ENCODE data around the gene PLCB3. TPM values are rescaled to one million over a fixed set of nuclear protein-coding genes. Genes with fewer than 3 reads are reported as not detected.

The PLCB3 gene
- polyA plus RNA-seq, 3 donors = 10.9 to 12.5 (median 11.1) TPM

DNA sequence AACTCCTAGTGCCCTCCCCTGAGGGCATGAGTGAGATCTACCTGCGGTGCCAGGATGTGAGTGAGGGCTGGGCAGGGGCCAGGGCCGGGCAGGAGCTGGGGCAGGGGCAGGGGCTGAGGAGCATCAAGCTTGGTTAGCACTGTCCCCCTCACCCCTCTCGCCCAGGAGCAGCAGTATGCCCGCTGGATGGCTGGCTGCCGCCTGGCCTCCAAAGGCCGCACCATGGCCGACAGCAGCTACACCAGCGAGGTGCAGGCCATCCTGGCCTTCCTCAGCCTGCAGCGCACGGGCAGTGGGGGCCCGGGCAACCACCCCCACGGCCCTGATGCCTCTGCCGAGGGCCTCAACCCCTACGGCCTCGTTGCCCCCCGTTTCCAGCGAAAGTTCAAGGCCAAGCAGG, 31.1 kb upstream of the PLCB3 start:
- no peak for DNase-seq (ENCODE audit: low read depth in 3 of 3, low spot score in 2 of 3)

DNA sequence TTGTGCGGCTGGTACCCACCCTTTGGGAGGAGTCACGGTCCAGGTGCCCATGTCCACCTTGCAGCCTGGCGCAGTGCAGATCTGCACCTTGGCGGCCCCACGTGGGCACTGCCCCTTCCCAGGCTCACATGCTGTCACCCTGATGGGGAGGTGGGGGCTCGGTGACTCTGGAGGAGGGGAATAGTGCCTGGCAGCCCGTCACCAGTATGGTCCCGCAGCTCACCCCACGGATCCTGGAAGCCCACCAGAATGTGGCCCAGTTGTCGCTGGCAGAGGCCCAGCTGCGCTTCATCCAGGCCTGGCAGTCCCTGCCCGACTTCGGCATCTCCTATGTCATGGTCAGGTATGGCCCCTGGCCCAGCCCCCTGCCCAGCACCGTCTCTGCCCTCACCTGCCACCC, 30.5 kb upstream of the PLCB3 start:
- DNase-seq (ENCODE audit: low read depth in 3 of 3, low spot score in 2 of 3) = no peak

DNA sequence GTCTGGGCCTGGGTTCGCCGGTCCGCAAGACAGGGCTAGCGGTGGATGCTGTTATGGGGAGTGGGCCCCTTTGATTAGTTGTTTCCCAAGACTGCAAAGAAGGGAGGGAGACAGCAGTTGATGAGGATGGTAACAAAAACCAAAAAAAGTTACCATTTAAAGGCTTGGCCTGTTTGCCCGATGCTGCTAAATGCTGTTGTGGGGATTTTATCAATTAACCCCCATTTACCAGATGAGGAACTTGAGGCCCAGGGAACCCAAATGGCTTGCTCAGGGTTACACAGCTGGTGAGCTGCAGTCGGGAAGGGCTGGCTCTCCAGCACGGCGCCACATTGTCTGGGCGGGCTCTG, 28.7 kb upstream of the PLCB3 start:
- no peak for DNase-seq (ENCODE audit: low read depth in 3 of 3, low spot score in 2 of 3)

DNA sequence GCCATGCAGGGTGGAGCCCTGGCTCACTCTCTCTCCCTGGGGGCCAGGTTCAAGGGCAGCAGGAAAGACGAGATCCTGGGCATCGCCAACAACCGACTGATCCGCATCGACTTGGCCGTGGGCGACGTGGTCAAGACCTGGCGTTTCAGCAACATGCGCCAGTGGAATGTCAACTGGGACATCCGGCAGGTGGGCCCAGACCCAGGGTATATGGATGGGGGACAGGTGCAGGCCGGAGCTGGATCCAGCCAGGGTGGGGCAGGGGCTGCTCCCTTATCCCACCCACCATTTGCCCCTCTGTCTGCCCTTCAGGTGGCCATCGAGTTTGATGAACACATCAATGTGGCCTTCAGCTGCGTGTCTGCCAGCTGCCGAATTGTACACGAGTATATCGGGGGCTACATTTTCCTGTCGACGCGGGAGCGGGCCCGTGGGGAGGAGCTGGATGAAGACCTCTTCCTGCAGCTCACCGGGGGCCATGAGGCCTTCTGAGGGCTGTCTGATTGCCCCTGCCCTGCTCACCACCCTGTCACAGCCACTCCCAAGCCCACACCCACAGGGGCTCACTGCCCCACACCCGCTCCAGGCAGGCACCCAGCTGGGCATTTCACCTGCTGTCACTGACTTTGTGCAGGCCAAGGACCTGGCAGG, 28.2 kb upstream of the PLCB3 start:
- DNase-seq (ENCODE audit: low read depth in 3 of 3, low spot score in 2 of 3) = no peak

DNA sequence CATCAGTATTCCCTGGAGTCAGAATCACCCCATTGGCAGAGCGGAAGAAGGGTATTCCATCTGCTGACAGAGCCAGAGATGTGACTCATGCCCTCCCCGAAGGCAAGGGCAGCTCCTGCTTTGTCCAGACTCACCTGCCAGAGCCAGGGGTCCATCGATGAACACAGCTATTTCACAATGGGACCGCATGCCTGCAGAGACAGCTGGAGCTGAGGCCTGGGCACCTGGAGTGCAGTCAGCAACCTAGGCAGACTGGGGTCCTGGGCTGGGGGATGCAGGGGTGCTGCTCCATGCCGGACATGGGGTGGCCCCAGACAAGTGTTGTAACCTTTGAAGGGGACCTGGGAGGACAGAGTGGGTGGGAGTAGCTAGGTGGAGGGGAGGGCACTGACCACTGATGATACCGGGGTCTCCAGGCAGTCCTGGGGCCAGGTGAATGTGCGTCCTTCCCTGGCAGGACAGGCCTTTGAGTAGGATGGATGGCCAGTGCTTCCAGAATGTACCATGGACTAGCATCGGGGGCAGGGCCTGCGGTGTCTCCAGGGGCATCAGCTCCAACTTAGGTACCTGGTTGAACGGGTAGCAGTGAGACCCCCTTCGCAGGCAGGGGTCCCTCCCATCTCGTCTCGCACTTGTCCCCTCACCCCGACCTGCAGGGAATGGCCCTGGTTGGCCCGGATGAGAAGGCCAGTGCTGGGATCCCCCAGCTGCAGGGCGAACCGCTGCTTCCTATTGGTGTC, 27.0 kb upstream of the PLCB3 start:
- no peak for DNase-seq (ENCODE audit: low read depth in 3 of 3, low spot score in 2 of 3)

DNA sequence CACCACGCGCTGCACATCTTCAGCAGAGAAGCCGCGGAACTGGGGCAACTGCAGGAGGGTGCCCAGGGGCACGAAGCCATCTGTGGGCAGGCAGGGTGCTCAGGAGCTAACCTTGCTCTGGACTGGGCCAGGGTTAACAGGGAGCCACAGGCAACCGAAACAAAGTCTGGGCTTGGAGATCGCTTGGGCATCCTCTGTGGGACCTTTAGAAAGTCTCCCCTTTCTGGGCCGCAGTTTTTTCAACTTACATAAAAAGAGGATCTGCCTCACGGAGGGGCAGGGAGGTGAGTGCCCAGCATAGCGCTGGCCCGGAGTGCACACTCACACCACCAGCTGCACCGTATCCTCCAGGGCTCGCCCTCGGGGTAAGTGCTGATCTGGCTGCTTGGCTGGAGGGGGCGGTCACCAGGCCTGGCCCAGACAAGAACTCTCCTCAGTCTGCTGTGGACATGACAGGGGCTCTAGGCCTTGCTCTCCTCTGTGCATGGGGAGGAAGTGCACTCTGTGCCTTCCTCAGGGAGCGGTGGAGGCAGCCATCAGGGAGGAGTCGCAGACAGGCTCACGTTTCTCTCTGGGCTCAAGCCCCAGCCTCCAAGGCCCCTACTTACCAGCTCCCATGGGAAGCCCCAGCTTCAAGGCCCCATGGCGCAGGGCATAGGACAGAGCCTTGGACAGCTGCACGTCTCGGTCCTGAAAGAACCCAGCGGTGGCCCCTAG, 26.3 kb upstream of the PLCB3 start:
- DNase-seq (ENCODE audit: low read depth in 3 of 3, low spot score in 2 of 3) = no peak

DNA sequence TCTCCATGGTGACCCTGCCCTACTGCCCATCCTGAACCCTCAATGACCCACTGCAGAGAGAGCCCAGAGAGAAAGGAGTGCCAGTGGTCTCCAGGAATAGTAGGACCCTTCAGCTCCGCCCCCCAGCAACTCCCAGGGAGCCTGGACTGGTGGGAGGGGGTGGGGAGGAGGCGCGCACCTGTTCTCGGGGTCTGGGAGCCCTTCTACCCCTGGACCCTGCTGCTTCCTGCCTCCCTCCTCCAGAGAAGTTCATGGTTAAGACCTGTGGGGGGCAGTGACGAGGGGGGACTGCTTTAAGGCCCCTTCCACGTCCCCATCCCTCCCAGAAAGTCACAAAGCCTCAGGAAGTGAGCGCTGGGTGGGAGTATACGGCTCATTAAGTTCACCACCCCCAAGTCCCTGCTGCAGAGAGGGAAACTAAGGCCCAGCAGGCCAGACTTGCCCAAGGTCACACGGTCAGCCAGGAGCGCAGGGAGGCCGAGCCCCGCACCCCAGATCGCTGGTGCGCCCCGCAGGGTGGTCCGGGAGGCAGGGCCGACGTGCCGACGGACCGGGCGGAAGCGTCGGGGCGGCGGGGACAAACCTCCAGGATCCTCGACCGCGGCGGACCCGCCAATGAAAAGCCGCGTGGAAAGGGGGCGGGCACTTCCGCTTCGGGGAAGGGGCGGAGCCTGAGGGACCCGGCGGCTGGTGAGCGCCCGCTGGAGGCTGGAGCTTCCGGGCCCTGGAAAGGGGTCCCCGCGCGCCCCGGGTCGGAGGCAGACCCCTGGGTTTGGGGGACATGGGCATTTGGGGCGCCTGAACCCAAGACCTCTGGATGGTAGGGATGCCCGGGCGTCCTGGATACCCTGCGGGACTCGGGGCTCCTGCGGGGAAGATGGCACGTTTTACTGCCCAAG, 25.5 kb upstream of the PLCB3 start, which contains the start of the genes NUDT22 and TRPT1:
NUDT22 (plus strand) TSS at position 667 of the 899 bp plus-strand sequence. CDS start 379 bp downstream, outside the sequence.
TRPT1 (minus strand) TSS at position 579 of the 899 bp plus-strand sequence; CDS start at position 253, 326 bp downstream.
- DNase-seq (ENCODE audit: low read depth in 3 of 3, low spot score in 2 of 3) = peak in 1 of 3 donors; percentile 74

DNA sequence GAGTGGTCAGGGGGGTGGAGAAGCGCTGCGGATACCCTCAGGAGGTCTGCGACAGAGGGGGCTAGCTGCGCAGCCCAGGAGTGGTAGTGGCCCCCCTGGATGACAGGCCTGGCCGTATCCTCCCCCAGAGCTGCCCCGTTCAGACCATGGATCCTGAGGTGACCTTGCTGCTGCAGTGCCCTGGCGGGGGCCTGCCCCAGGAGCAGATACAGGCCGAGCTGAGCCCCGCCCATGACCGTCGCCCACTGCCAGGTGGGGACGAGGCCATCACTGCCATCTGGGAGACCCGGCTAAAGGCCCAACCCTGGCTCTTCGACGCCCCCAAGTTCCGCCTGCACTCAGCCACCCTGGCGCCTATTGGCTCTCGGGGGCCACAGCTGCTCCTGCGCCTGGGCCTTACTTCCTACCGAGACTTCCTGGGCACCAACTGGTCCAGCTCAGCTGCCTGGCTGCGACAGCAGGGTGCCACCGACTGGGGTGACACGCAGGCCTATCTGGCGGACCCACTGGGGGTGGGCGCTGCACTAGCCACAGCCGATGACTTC, 24.8 kb upstream of the PLCB3 start:
- DNase-seq (ENCODE audit: low read depth in 3 of 3, low spot score in 2 of 3) = no peak

DNA sequence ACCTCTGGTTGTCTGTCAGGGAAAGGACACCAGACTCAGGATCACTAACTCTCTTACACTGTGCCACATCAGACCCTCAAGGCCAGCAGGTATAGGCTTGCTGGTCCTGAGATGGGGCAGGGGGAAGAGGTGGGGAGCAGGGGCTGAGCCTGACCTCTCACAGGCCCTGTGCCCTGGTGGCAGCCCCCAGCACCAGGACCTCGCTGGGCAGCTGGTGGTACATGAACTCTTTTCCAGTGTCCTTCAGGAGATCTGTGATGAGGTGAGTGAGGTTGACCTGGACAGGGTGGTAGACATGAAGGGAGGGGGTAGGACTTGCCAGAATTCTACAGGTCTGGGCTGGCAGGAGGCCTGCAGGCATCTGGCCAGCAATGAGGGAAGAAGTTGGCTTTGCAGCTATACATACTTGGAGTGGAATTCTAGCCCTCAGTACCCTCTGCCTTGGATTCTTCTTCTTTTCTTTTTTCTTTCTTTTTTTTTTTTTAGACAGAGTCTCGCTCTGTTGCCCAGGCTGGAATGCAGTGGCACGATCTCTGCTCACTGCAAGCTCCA, 23.8 kb upstream of the PLCB3 start:
- no peak for DNase-seq (ENCODE audit: low read depth in 3 of 3, low spot score in 2 of 3)

DNA sequence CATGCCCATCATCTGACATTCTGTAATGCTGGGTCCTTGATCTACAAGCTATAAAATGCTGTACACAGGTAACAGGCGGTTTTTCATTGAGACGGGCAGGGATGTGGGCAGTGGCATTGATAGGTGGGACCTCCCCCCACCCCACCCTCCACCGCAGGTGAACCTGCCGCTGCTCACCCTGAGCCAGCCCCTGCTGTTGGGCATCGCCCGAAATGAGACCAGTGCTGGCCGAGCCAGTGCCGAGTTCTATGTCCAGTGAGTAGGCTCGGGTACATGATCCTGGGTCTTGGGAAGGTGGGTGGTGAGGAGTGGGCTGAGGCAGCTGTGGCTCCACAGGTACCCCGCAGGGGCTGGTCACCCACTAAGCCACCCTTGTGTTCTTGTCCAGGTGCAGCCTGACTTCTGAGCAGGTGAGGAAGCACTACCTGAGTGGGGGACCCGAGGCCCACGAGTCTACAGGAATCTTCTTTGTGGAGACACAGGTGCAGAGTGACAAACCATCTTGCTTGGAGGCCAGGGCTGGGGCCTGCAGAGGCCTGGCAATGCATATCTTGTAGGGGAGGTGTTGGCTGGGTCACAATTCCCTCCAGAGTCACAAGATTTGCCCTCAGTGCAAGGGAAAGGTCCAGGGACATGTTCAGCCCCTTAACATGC, 22.1 kb upstream of the PLCB3 start:
- DNase-seq (ENCODE audit: low read depth in 3 of 3, low spot score in 2 of 3) = no peak

DNA sequence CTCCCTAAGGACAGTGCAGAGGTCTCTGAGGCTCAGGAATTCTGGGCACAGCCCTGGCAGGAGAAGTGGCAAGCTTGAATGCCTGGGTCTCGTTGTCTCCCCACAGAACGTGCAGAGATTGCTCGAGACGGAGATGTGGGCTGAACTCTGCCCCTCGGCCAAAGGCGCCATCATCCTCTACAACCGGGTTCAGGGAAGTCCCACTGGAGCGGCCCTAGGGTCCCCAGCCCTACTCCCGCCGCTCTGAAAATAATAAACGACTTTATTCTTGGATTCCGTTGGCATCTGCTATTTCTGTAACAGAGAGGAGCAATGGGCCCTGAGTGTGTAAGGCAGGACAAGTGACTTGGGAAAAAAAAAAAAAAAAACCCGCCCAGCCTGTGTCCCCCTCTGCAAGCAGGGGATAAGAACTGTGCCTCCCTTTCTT, 21.6 kb upstream of the PLCB3 start:
- no peak for DNase-seq (ENCODE audit: low read depth in 3 of 3, low spot score in 2 of 3)

DNA sequence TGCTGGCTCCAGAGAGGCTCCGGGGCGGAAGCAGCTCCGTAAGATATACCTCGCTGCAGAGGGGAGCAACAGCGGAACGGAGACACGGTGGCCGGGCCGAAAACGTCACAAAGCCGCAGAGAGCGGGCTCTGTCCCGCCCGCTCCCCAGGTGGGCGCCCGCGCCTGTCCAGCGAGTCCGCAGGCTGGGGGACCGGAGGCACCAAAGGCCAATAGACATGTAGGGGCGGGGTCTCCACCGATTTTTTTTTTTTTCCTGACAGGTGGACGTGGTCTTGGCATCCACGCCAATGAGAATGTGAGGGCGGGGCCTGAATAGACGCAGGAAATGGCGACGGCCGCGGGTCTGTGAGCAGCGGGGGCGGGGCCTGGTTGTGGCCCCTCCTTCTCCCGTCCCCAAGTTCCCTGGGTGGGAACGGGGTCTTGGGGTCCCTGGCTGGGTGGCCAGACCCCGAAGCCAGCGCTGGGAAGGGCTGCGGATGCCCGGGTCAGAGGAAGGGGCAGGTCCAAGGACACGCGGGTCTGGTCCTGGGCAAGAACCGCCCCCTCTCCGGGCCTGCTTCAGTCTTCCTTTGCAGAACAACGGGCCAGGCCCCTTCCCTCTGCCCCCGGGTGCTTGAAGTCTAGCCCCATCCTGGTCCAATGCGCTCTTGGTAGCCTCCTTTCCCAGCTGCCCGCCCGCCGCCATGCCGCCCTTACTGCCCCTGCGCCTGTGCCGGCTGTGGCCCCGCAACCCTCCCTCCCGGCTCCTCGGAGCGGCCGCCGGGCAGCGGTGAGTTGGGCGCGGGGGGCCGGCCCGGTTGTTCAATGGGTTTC, 21.0 kb upstream of the PLCB3 start, which contains the start of gene DNAJC4:
DNAJC4 (plus strand) TSS at position 378 of the 814 bp plus-strand sequence; CDS start at position 685, 307 bp downstream.
- DNase-seq (ENCODE audit: low read depth in 3 of 3, low spot score in 2 of 3) = peak; percentile 87 to 94 (median 89)

DNA sequence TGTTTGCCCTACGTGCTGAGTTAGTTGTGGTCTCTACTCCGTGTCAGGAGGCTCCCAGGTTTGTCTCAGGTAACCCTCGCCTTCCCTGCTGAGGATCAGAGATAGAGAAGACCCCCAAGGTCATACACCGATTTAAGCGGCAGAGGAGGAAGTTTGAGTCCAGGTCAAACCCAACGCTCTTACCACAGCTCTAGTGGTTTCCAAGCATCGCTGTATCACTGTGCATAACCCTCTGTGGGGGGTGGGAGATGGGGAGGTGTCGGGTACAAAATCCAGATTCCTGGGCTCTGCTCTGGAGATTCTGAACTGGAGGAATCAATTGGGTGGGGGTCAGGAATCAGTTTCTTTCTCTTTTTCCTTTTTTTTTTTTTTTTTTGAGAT, 20.4 kb upstream of the PLCB3 start:
- no peak for DNase-seq (ENCODE audit: low read depth in 3 of 3, low spot score in 2 of 3)

DNA sequence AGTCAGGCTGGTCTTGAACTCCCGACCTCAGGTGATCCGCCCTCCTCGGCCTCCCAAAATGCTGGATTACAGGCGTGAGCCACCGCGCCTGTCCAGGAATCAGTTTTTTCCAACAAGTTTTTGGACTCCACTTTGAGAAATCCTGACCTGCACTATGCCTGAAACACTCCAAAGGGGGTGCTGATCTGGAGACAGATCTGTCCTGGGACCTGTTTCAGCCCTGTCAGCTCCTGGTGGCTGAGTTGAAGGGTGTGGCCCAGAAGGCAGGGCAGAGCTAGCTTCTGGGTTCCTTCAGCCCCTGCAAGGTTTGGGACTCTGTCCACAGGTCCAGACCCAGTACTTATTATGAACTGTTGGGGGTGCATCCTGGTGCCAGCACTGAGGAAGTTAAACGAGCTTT, 19.8 kb upstream of the PLCB3 start:
- no peak for DNase-seq (ENCODE audit: low read depth in 3 of 3, low spot score in 2 of 3)

DNA sequence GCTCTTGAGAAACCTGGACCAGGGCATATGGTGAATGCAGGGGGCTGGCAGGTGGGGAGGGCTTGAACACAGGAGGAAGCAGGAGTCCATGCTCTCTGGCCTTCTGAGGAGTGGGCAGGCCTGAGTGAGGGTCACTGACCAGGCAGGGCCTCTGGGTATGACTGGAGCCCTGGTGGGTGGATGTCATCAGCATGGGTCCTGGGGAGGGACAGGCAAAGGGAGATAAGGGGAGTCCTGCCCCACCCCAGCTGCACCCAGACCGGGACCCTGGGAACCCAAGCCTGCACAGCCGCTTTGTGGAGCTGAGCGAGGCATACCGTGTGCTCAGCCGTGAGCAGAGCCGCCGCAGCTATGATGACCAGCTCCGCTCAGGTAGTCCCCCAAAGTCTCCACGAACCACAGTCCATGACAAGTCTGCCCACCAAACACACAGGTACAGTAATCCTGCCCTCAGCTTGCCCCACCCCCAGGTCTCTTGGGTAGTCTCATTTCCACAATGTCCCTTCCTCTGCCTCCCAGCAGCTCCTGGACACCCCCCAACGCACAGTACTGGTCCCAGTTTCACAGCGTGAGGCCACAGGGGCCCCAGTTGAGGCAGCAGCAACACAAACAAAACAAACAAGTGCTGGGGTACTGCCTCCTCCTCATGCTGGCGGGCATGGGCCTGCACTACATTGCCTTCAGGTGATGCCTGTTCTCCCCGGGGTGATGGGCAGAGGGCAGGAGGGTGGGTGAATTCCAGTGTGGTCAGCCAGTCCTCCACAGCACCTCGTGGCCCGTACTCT, 19.0 kb upstream of the PLCB3 start:
- DNase-seq (ENCODE audit: low read depth in 3 of 3, low spot score in 2 of 3) = no peak

DNA sequence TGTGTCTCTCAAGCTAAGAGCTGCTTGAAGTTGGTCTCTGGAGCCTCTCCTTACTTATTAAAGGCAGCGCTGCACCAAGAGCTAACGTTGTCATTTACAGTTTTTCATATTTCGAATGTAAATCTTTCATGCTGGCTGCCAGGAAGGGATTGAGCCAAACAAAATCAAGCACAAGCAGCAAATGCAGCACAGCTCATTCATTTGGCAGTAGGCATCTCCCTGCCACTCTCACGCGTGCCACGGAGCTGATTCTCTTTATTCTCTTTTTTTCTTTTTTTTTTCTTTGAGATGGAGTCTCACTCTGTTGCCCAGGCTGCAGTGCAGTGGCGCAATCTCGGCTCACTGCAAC, 18.4 kb upstream of the PLCB3 start:
- no peak for DNase-seq (ENCODE audit: low read depth in 3 of 3, low spot score in 2 of 3)

DNA sequence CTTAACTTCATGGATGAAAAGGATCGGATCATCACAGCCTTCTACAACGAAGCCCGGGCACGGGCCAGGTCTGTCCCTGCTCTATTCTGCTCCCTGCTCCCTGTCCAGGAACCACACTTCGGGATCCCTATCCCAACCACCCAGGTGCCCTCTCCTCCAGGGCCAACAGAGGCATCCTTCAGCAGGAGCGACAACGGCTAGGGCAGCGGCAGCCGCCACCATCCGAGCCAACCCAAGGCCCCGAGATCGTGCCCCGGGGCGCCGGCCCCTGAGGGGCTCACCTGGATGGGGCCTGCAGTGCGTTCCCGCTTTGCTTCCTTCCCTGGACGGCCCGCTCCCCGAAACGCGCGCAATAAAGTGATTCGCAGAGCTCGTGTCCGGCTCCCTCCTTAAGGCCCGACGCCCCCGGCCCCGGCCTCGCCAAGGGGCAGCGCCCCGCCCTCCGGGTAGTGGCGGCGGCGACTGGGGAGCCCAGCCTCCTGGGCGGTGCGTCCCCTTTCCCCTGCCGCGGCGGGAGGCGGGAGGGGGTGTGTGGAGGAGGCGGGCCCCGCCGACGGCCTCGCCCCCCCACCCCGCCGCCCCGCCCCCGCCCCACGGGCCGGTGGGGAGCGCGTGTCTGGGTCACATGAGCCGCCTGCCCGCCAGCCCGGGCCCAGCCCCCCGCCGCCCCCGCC, 17.3 kb upstream of the PLCB3 start, which contains the start of gene VEGFB:
VEGFB (plus strand) TSS at position 672 of the 674 bp plus-strand sequence. CDS start 250 bp downstream, outside the sequence.
- DNase-seq (ENCODE audit: low read depth in 3 of 3, low spot score in 2 of 3) = no peak

All from right renal cortex interstitium (tissue), 3 donors.